Thyroid gland (tissue), 4 donors: ENCODE measurements around the gene TLE6. TPM values are rescaled to one million over a fixed set of nuclear protein-coding genes. Genes with fewer than 3 reads are reported as not detected.
"Not testable (repeated sequence)": the region's sequence is repeated elsewhere in the genome, so short reads cannot be mapped to it uniquely, and the experiment has no call there.

Source experiments
- DNase-seq, 2 donors: peaks; one replicate each; pipeline ENCODE4 v3.0.0-alpha.2; 2019
- H3K27ac ChIP-seq, 3 donors: fragments of 200-600 bp; sonication (generic); 1 replicate in 2 of 3; 2 replicates in 1 of 3; pipeline ENCODE4 v1.5.1; 2016 to 2019; ENCODE audit warnings: mild to moderate bottlenecking in 1 of 3, moderate library complexity in 1 of 3
- H3K27me3 ChIP-seq: fragments of 200-600 bp; sonication (generic); one replicate; pipeline ENCODE4 v1.5.1; 2019
- H3K36me3 ChIP-seq, 2 donors: fragments of 200-600 bp; sonication (generic); one replicate each; pipeline ENCODE4 v1.5.1; 2016 to 2019
- H3K4me1 ChIP-seq, 2 donors: fragments of 200-600 bp; sonication (generic); one replicate each; pipeline ENCODE4 v1.5.1; 2017 to 2019
- H3K4me3 ChIP-seq, 3 donors: fragments of 200-600 bp; sonication (generic); replicated peaks in 1 of 3; 1 replicate in 2 of 3; 2 replicates in 1 of 3; pipeline ENCODE4 v1.5.1; 2016; ENCODE audit warnings: mild to moderate bottlenecking in 1 of 3
- H3K9me3 ChIP-seq: fragments of 200-600 bp; sonication (generic); one replicate; pipeline ENCODE4 v1.5.1; 2017
- CTCF ChIP-seq, 6 experiments: fragments of 200-600 bp in 3 of 6; fragments of 450-650 bp in 3 of 6; sonication (generic) in 3 of 6; IDR thresholded peaks; one replicate each; pipeline ENCODE4 v1.5.1; 2016 to 2019; ENCODE audit warnings: antibody characterized with exemption in 6 of 6, mild to moderate bottlenecking in 2 of 6, inconsistent platforms in 1 of 6, moderate library complexity in 1 of 6
- POLR2A ChIP-seq, 2 donors: fragments of 450-650 bp; IDR thresholded peaks; one replicate each; pipeline ENCODE4 v1.6.1; 2017; ENCODE audit warnings: antibody characterized with exemption in 2 of 2, mild to moderate bottlenecking in 2 of 2, moderate library complexity in 1 of 2
- WGBS, 2 donors: methylation state at CpG; one replicate each; pipeline ENCODE4 v1.1.5; 2017; 5-methylcytosine and 5-hydroxymethylcytosine counted together
- intact Hi-C: fragments of 100-400 bp; cut with DNase I; formaldehyde crosslinking; loops from one replicate; pipeline ENCODE4 v1.15.1; 2023
- total RNA-seq, 4 donors: library from RNA; depleted of rRNA; stranded (reverse); fragments of >200 nt; gene quantifications; one replicate each; pipeline ENCODE4 v1.2.3, GENCODE V29; 2016

TLE6 gene
- 10 to 100 TPM in 3 of 4 donors, 1 to 10 TPM in 1; 2.4 to 20.7 (median 11.6) TPM for total RNA-seq

GRCh38 chr19:2977001-2977745 is at the start of gene TLE6:
TLE6 (plus strand) TSS chr19:2977564; CDS start chr19:2978234, 670 bp downstream.
- no peaks in the 10 kb centered on the region for H3K36me3 ChIP-seq
- TF ChIP-seq CTCF (IDR thresholded peaks at IDR 0.05) (no peak), POLR2A (IDR thresholded peaks at IDR 0.05) (peak in 1 of 2 donors; percentile 12)
- no peaks in the 10 kb centered on the region for H3K27me3 ChIP-seq
- peak; percentile 99 for DNase-seq
- H3K27ac ChIP-seq, result peak within 1 kb of the TSS; percentile 45 to 62 (median 61)
- no peaks in the 10 kb centered on the region for H3K9me3 ChIP-seq
- peak within 1 kb of the TSS; percentile 9 to 33 (median 33) for H3K4me3 ChIP-seq
- WGBS, 2 donors, result 0 to 1% methylated on average over 21 to 25 of the region's 51 CpGs
- H3K4me1 ChIP-seq, result peaks cover 33 to 48% of the 10 kb centered on the region in 2 donors
- intact Hi-C loops, result no loop called here

- no peaks in the 10 kb centered on the region for H3K9me3 ChIP-seq
- DNase-seq, result no peak
- H3K27me3 ChIP-seq, result no peaks in the 10 kb centered on the region
- H3K4me1 ChIP-seq, result no peaks in the 10 kb centered on the region
- no peak overlapping the region for H3K4me3 ChIP-seq
- H3K27ac ChIP-seq, result no peak overlapping the region
- TF ChIP-seq POLR2A (IDR thresholded peaks at IDR 0.05), result no peak
- TF ChIP-seq CTCF (IDR thresholded peaks at IDR 0.05), result no peak
- WGBS, 2 donors, result 98 to 99% methylated on average over 18 of the region's 18 CpGs
- intact Hi-C loops, result no loop called here
- peaks cover 25 to 36% of the 10 kb centered on the region in 2 donors for H3K36me3 ChIP-seq
Observed at GRCh38 chr19:2933490-2933910, 43.9 kb upstream of the TLE6 start.

- H3K27ac ChIP-seq, DNase-seq, H3K27me3 ChIP-seq, H3K9me3 ChIP-seq, H3K4me3 ChIP-seq, intact Hi-C loops, H3K4me1 ChIP-seq: not testable (repeated sequence)
- WGBS, 2 donors, result 95 to 97% methylated on average over 4 of the region's 4 CpGs
- peaks cover 25 to 36% of the 10 kb centered on the region in 2 donors for H3K36me3 ChIP-seq
Observed at GRCh38 chr19:2935863-2936262, 41.5 kb upstream of the TLE6 start.

GRCh38 chr19:2942928-2943640 is 34.3 kb upstream of the TLE6 start:
- Histone ChIP-seq H3K36me3 (no peaks in the 10 kb centered on the region), H3K9me3 (no peaks in the 10 kb centered on the region), H3K4me1 (peaks cover 7 to 10% of the 10 kb centered on the region in 2 donors), H3K27ac (no peak overlapping the region), H3K4me3 (no peak overlapping the region), H3K27me3 (no peaks in the 10 kb centered on the region)
- 89 to 90% methylated on average over 14 of the region's 14 CpGs for WGBS, 2 donors
- intact Hi-C loops, result loop anchor here (5.0 kb wide), 1 partner anchor 41 kb away; the partner anchor contains the start of gene ZNF57
- DNase-seq, result no peak
- TF ChIP-seq CTCF (IDR thresholded peaks at IDR 0.05) (no peak), POLR2A (IDR thresholded peaks at IDR 0.05) (no peak)

GRCh38 chr19:2944403-2944774 is 33.0 kb upstream of the TLE6 start:
- TF ChIP-seq POLR2A (IDR thresholded peaks at IDR 0.05), result no peak
- peak in 1 of 6 experiments; percentile 6 for TF ChIP-seq CTCF (IDR thresholded peaks at IDR 0.05)
- intact Hi-C loops, result loop anchor here (5.0 kb wide), 1 partner anchor 42 kb away; the partner anchor contains the start of gene ZNF57
- Histone ChIP-seq H3K27me3 (no peaks in the 10 kb centered on the region), H3K9me3 (no peaks in the 10 kb centered on the region), H3K36me3 (no peaks in the 10 kb centered on the region), H3K4me1 (peaks cover 12 to 13% of the 10 kb centered on the region in 2 donors), H3K4me3 (peak overlapping the region; percentile 82 to 97 (median 83)), H3K27ac (peak overlapping the region in 1 of 3 donors; percentile 47)
- no peak for DNase-seq
- WGBS, 2 donors, result 2 to 4% methylated on average over 13 to 23 of the region's 23 CpGs
